ENCODE data around the gene FAAP20.

DNA sequence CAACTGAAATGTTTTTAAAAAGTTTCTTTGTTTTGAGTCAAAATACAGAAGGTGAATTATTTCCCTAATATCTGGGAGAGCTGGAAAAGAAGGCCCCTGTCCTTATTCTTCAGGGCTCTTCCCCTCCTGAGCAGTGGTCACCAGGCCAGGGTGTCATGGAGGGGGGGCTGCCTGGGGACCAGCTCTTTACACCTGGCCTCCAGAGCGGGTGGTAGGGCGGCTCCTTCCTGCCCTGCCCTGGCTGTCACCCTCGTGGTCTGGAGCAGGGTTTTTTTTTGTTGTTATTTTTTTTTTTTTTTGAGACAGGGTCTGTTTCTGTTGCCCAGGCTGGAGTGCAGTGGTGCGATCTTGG, 40.2 kb upstream of the FAAP20 start:
- TF ChIP-seq EZH2 (IDR thresholded peaks at IDR 0.05; ENCODE audit: insufficient read depth, poor library complexity, severe bottlenecking), result no peak
- no peak for TF ChIP-seq EZH2phosphoT487 (IDR thresholded peaks at IDR 0.05; ENCODE audit: insufficient read depth, low read depth)
